HG02884 (cell line): ENCODE data around the gene MLEC.

ENCODE experiments used
- ATAC-seq: cut with Tn5 transposase; IDR thresholded peaks from one replicate; pipeline ENCODE4 v1.9.1; 2021; ENCODE audit warnings: mild to moderate bottlenecking, moderate library complexity; ENCODE audit not compliant: unreplicated experiment

Gene MLEC

GRCh38 chr12:120686690-120687577, at the start of gene MLEC:
Gene MLEC (plus strand): TSS chr12:120687149. CDS start chr12:120687297, 148 bp downstream.
- ATAC-seq = peak; percentile 58

- ATAC-seq = peak; percentile 60
Observed at GRCh38 chr12:120639771-120640721, 46.9 kb upstream of the MLEC start, which contains the start of gene CABP1. Gene CABP1 (plus strand): TSS chr12:120640626. CDS start chr12:120640686, 60 bp downstream.

- ATAC-seq = peak; percentile 38
Observed at GRCh38 chr12:120640861-120641833, 45.8 kb upstream of the MLEC start.

- no peak for ATAC-seq
Observed at GRCh38 chr12:120642121-120642520, 44.8 kb upstream of the MLEC start.

- ATAC-seq = no peak
Observed at GRCh38 chr12:120642826-120643225, 44.1 kb upstream of the MLEC start.

GRCh38 chr12:120643574-120643973, 43.4 kb upstream of the MLEC start:
- no peak for ATAC-seq

GRCh38 chr12:120646044-120646443, 40.9 kb upstream of the MLEC start:
- ATAC-seq = no peak

GRCh38 chr12:120647375-120647755, 39.6 kb upstream of the MLEC start:
- no peak for ATAC-seq

GRCh38 chr12:120649442-120650232, 37.3 kb upstream of the MLEC start:
- ATAC-seq = no peak

- no peak for ATAC-seq
Observed at GRCh38 chr12:120650233-120650690, 36.7 kb upstream of the MLEC start.

GRCh38 chr12:120651821-120652220, 35.1 kb upstream of the MLEC start:
- ATAC-seq = no peak

GRCh38 chr12:120652656-120653435, 34.1 kb upstream of the MLEC start:
- no peak for ATAC-seq

- no peak for ATAC-seq
Observed at GRCh38 chr12:120653611-120654010, 33.3 kb upstream of the MLEC start.

GRCh38 chr12:120654656-120655055, 32.3 kb upstream of the MLEC start:
- no peak for ATAC-seq

GRCh38 chr12:120656008-120656407, 30.9 kb upstream of the MLEC start:
- ATAC-seq = no peak

- no peak for ATAC-seq
Observed at GRCh38 chr12:120658286-120659150, 28.4 kb upstream of the MLEC start.

- ATAC-seq = no peak
Observed at GRCh38 chr12:120659151-120659525, 27.8 kb upstream of the MLEC start.

- ATAC-seq = no peak
Observed at GRCh38 chr12:120661432-120661831, 25.5 kb upstream of the MLEC start.
